IPS DF 4.7 (cell line): ENCODE results near the gene IGF2BP1.
"Not testable (repeated sequence)": the region's sequence is repeated elsewhere in the genome, so short reads cannot be mapped to it uniquely, and the experiment has no call there.

Experiments used
- DNase-seq: peaks from one replicate; pipeline ENCODE4 v3.0.0-alpha.2; 2013; ENCODE audit warnings: low spot score; ENCODE audit errors: extremely low read depth

Gene IGF2BP1

DNA sequence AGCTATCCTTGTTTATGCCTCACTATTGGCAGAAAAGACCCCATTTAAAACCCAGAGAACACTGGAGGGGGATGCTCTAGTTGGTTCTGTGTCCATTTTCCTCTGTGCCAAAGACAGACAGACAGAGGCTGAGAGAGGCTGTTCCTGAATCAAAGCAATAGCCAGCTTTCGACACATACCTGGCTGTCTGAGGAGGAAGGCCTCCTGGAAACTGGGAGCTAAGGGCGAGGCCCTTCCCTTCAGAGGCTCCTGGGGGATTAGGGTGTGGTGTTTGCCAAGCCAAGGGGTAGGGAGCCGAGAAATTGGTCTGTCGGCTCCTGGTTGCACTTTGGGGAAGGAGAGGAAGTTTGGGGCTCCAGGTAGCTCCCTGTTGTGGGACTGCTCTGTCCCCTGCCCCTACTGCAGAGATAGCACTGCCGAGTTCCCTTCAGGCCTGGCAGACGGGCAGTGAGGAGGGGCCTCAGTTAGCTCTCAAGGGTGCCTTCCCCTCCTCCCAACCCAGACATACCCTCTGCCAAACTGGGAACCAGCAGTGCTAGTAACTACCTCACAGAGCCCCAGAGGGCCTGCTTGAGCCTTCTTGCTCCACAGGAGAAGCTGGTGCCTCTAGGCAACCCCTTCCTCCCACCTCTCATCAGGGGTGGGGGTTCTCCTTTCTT lies 56.1 kb downstream of the IGF2BP1 start:
- DNase-seq = no peak

DNA sequence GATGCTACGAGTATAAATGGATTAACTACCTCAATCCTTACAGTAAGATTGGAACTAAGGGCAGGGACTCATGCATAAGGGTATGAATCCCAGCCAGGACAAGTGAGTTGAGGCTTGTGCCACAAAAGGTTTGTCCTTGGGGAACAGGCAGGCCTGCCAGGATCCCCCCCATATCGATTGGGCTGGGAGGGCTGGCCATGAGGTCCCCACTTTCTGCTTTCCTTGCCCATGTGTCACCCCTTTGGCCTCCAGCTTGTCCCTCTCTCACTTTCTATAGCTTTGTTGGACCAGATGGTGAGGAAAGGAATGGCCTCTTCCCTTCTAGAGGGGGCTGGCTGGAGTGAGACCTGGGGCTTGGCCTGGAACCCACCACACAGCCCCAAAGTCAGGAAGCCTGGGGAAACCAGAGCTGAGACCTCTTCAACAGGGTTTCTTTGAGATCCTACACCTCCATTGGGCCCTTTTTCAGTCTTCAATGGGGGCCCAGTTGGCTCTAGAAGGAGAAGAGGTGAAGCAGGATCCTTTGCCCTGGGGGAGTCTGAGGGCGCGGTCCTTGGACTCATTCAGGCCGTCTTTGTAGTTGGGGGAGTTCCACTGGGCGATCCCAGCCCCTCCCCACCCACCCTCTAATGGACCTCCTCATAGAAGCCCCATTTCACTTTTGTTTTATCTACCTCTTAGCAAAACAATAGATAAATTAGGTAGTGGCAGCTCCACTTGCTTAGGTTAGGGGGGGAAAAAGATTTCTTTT lies 57.3 kb downstream of the IGF2BP1 start:
- DNase-seq = no peak

DNA sequence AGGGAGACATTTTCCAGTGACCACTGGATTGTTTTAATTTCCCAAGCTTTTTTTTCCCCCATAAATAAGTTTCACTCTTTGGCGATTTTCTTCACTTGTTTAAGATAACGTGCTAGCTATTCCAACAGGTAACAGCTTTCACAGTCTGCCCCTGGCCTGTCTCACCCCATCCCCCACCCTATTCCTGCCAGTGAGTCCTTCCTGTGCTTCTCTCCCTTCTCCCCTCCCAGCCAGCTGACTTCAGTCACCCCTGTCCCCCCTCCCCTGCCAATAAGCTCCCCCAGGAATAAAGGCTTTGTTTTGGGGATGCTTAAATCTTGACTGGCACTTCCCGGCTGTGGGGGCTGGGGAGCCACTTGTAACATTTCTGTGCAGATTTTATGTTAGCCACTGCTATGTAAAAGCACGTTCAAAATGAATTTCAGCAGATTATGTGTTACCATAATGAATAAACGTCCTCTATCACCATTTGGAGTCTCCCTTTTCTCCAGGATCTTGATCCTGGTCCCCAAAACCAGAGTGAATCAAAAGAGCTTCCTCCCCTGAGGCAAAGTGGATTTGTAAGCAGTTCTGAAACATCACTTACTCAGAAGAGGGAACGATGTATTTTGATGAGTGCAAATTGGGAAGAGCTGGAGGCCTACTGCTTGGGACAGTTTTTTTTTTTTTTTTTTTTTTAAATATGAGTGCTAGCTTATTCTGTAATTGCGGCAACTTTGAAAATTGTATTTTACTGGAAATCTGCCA lies 58.2 kb downstream of the IGF2BP1 start:
- no peak for DNase-seq

DNA sequence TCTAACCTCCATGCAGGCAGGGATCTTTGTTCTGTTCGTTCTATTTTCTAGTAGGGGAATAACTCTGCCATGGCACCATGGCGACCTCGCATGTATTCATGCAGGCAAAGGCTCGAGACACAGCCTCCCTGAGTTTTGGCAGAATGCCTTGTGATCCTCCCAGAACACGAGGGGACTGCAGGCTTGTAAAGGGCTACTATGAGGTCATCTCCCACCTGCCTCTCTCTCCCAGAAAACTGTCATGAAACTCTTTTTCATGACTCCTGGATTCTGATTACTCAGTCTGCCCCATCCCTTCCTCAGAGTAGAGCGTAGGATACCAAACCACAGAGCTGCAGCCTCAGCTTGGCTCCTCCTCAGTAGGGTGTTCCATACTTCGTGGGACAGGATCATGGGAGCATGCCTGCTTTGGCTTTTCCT lies 64.3 kb downstream of the IGF2BP1 start:
- no peak for DNase-seq

DNA sequence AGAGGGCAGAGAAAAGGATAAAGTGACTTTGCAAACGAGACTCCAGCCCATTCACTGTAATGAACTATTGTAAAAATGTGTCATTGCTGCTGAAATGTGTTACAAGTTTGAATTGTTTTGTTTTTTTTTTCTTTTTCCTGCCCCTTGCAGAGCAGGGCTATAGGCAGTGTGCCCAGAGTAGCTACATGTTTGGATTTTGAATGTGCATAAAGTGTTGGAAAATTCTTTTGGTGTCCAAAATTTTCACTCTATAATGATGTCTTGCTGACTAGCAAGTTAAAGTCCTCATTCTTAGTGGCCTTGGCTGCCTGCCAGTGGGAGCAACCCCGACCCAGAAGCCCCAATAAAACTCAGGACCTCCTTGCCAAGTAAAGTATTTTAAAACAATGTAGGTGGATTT lies 66.5 kb downstream of the IGF2BP1 start:
- DNase-seq = no peak

DNA sequence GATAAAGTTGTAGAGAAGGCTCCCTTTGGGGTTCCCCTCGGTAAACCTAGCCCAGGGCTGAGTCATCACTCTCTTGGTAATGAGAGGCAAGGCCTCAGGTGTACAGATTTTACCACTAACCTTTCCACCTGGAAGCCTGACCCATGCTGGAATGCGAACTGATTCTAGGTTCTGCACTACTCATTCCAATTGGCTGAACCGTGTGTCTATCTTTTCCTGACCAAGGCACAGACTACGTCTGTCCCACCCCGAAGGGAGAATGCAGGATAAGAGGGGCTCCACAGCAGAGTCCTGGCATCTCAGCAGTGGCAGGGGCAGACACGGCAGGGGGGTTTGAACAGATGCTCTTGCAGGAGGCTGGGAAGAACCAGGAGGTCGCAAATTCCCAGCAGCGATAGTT lies 70.0 kb downstream of the IGF2BP1 start:
- DNase-seq = no peak

DNA sequence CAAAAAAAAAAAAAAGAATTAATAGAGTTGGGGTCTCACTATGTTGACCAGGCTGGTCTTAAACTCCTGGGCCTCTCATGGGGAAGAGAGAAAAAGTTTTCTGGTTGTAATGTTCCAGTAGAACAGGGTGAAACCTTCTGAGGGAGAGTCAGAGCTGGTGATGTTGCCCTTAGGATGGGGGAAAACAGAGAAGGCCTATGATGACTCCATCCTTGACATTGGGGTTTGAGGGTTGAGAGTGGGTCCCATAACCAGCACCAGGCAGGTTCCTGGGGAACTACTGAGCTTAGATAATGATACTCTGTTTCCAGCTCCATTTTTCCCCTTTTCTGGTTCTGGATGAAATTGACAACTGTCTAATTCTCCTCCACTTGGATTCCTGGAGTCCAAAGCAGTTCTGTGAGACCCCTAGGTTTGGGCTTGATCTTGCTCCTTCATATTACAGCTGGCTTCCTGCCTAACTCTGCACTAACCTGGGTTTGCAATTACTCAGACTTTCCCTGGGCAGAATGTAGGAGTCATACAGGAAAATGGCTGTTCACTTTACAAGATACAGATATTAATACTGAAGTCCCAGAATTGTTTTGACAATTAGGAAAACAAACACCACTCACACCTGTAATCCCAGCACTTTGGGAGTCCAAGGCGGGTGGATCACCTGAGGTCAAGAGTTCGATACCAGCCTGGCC lies 72.5 kb downstream of the IGF2BP1 start:
- no peak for DNase-seq

DNA sequence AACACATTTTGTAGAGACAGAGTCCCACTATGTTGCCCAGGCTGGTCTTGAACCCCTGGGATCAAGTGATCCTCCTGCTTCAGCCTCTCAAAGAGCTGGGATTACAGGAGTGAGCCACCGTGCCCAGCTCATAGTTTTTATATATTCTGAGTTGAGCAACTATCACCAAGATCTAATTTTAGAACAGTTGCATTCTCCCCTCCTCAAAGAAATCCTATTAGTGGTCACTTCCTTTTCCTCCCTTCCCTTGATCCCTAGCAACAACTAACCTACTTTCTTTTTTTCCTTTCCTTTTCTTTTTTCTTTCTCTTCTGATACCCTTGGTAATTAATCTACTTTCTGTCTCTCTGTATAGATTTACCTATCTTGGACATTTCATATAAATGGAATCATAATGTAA lies 73.9 kb downstream of the IGF2BP1 start:
- DNase-seq = no peak

DNA sequence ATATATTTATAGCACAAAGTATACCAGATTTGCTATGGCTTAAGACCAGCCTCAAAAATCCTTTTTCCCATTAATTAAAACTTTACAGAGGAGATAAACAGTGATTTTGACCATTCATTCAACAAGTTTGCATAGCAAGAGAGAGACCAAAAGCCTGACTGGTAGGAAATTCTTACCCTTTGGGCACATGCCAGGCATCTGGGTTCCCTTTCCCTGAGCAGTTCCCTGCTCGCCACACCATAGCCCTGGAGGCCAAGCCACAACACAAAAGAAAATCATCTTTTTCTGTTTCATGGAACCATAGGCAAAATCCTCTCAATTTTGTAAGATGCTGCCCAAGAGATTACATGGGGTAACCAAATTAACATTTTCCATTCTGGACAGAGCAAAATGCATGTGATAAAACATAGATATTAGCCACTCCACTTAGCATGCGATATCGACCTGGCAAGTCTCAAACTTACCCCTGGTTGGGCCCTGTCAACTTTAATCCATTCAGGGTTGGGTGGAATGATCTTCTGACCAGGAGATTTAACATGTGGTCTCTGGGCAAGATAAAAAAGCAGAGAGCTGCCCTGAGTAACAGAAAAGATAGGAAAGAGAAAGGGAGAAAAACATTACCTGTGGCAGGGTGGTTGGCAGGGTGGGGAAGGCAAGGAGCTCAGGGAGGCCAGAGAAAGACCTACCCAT lies 77.8 kb downstream of the IGF2BP1 start:
- DNase-seq = no peak

DNA sequence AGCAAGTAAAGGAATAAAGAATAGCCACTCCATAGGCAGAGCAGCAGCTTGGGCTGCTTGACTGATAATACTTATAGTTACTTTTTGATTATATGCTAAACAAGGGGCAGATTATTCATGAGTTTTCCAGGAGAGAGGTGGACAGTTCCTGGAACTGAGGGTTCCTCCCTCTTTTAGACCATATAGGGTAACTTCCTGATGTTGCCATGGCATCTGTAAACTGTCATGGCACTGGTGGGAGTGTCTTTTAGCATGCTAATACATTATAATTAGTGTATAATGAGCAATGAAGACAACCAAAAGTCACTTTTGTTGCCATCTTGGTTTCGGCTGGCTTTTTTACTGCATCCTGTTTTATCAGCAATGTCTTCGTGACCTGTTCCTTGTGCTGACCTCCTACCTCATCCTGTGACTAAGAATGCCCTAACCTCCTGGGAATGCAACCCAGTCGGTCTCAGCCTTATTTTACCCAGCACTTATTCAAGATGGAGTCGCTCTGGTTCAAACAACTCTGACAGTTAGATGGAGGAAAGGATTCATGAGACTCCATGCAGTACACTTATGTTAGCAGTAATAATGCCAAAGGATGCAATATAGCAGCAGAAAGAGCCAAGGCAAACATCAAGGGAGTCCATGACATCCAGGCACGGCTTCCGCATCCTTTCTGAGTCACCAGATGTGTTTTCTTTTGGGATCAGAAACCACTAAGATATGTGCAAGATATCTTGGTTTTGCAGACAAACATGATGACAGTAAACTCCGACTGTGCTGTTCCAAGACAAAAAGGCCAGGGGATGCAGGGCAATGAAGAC lies 79.6 kb downstream of the IGF2BP1 start:
- DNase-seq = no peak

DNA sequence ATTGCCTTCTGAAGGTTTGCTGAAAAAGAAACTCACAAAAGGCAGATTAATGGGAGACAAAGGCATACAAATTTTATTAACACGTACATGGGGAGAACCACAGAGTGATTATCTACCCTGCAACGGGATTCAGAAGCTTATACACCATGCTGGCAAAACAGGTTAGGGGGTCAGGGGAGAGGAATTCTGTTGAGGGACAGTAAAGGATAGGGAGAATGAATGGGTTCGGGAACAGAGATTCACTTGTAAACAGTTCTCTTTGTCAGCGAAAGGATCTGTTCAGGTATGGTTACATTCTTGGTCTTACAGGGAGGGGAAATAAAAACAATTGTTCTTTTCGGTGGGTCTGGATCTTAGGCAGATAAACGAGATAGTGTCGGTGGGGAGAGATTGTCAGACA lies 81.1 kb downstream of the IGF2BP1 start:
- no peak for DNase-seq

DNA sequence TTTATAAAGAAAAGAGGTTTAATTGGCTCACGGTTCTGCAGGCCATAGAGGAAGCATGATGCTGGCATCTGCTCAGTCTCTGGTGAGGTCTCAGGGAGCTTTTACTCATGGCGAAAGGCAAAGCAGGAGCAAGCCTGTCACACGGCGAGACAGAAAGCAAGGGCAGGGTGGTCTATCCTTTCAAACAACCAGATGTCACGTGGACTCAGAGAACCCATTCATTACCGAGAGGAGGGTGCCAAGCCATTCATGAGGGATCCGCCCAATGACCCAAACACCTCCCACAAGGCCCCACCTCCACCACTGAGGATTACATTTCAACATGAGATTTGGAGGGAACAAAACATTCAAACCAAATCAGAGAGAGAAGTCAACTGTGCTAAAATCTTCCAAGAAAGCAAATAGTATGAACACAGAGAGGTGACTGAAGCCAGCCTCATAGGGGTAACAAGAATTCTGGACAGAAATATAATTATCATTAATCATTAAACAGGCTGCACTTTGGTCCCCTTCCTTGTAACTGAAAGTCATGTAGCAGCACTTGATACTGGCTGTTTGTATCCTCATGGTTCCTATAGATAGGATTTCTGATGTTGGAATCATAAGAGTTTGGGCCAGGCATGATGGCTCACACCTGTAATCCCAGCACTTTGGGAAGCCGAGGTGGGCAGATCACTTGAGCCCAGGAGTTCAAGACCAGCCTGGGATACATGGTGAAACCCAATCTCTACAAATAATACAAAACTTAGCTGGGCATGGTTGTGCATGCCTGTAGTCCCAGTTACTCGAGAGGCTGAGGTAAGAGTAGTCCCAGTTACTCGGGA lies 82.9 kb downstream of the IGF2BP1 start:
- DNase-seq = no peak

DNA sequence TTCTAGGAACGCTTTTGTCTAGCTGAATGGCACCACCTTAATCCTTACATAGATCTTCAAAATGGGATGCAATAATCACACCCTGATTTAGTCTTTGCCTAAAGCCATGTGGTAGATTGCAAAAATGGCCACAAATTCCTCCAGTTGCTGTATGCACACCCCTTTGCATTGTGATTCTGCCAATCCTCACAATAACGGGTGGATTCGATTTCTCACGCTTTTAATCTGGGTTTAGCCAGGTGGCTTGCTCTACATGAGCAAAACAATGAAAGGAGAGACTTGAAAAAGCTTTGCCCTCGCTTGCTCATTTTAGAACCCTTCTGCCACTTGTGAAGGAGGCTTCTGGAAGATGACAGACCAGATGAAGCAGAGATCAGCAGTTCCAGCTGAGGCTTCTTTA lies 85.0 kb downstream of the IGF2BP1 start:
- no peak for DNase-seq

DNA sequence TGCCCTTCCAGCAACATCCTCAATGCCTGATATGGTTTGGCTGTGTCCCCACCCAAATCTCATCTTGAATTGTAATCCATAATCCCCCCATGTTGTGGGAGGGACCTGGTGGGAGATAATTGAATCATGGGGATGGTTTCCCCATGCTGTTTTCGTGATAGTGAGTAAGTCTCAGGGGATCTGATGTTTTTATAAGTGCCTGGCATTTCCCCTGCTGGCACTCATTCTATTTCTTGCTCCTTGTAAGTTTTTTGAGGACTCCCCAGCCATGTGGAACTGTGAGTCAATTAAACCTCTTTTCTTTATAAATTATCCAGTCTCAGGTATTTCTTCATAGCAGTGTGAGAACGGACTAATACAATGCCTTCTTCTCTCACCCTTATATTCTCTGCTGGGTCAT lies 87.9 kb downstream of the IGF2BP1 start:
- DNase-seq = not testable (repeated sequence)

DNA sequence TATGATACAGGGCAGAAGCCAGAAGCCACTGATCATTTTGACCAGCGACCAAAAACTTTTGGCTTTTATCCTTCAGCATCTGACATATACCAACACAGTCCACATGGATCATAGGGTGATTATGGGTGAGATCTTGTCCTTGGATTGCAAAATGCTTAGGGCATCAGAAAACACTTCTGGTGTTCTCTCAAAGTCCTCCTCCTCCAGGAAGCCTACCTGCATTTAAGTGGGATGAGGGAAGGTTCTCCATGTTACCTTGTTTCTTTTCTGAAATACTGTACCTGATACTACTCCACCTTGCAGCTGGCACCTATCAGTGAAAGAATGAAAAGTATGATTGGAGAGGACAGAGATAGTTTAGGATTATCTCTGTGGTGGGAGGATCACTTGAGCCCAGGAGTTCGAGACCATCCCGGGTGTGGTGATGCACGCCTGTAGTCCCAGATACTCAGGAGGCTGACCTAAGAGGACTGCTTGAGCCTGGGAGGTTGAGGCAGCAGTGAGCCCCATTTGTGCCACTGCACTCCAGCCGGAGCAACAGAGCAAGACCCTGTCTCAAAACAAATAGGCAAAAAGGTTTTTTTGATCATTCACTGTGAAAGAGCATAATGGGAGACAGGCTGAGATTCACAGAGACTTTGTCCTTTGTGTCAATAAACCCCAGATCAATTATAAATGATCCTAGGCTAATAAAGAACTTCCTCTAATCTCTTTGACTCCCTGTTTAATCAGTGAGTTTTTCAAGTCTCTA lies 88.6 kb downstream of the IGF2BP1 start:
- no peak for DNase-seq

DNA sequence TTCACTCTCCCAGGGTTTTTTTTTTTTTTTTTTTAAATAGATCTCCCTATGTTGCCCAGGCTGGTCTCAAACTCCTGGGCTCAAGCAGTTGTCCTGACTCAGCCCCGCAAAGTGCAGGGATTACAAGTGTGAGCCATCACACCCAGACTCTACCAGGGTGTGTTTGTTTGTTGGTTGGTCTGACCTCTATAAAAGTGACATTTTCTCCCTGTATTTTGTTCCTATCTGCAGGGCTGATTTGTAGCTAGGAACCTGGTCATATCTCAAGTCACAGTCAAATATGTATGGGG lies 89.1 kb downstream of the IGF2BP1 start:
- no peak for DNase-seq

DNA sequence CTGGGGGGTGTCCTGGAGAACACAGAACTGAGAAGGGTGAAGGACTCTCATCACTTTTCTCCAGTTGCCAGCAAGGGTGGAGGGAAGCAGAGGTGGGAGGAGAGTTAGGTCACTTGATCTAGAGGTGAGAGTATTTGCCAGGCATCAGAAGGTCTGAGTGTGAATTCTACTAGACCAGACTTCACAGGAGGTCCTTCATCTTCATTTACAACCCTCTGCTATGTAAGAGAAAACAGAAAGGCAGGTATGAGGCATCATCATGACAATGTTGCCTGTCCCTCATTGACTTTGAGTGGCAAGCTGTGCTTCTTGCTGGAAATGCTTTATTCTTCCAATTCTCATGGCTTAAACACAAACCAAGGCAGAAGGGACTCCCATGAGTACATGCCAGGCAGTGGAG lies 89.5 kb downstream of the IGF2BP1 start:
- no peak for DNase-seq

DNA sequence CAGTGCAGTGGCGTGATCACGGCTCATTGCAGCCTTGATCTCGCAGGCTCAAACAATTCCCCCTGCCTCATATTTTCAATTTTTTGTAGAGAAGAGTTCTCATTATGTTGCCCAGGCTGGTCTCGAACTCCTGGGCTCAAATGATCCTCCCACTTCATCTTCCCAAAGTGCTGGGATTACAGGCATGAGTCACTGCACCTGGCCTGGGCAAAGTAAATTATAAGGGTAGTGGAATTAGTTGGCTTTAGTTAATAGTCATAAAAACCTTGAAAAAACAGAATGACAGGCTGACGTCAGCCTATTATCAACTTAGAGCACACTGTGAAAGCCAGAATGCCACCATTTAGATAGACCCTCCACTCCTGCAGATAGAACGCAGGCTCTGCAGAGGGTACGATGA lies 91.9 kb downstream of the IGF2BP1 start:
- DNase-seq = no peak
